ENCODE results near the gene MYT1. TPM values are rescaled to one million over a fixed set of nuclear protein-coding genes. Genes with fewer than 3 reads are reported as not detected.

MYT1 gene
- total RNA-seq, 1 experiment from 2014 or later: 4.1 TPM

DNA sequence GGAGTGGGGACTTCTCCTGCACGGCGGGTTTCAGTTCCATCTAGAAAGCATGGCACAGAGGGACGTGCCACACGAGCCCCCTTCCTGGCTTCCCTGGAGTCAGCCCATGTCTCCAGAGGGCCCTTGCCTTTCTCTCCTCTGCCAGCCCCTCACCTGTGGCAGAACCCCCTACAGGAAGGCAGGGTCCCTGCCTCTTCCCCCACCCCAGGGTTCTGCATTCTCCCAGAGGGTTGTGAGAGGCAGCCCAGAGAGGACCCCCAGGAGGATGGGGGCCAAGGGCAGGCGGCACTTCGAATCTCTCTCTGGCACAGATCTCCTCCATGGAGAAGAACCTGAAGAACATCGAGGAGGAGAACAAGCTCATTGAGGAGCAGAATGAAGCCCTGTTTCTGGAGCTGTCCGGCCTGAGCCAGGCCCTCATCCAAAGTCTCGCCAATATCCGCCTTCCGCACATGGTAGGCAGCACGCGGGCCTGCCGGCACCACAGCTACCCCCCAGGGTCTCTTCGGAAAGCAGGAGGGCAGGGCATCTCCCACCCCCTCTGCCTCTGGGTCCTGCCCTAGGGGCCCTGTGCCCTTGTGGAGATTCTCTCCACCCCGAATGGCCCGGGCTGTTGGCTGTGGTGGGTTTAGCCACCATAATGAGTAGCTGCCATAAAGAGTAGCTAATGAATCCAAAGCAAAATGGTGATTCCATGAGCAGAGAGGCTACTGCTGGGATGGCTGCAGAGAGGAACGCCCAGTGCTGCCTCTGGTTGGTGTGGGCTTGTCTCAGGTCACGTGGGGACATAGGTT is 75.4 kb downstream of the MYT1 start:
- Histone ChIP-seq H3K27ac (ENCODE audit: low read length) (no peak overlapping the region), H3K36me3 (ENCODE audit: insufficient read depth, low read length) (no peaks in the 10 kb centered on the region), H4K20me1 (ENCODE audit: insufficient read depth, low read depth, low read length) (no peaks in the 10 kb centered on the region), H3K27me3 (ENCODE audit: low read length) (no peaks in the 10 kb centered on the region), H2AFZ (ENCODE audit: low read length) (no peak overlapping the region), H3K4me1 (ENCODE audit: low read length) (no peaks in the 10 kb centered on the region), H3K4me2 (ENCODE audit: low read depth, low read length, poor library complexity, severe bottlenecking) (no peak overlapping the region), H3K9me3 (ENCODE audit: low read length) (no peaks in the 10 kb centered on the region), H3K4me3 (ENCODE audit: low read length) (no peak overlapping the region), H3K9ac (ENCODE audit: low read length) (no peak overlapping the region), H3K79me2 (ENCODE audit: low read length) (no peaks in the 10 kb centered on the region), H3K9me2 (replicated peaks; ENCODE audit: insufficient read depth, low read length) (no peaks in the 10 kb centered on the region)
- no peak for DNase-seq

DNA sequence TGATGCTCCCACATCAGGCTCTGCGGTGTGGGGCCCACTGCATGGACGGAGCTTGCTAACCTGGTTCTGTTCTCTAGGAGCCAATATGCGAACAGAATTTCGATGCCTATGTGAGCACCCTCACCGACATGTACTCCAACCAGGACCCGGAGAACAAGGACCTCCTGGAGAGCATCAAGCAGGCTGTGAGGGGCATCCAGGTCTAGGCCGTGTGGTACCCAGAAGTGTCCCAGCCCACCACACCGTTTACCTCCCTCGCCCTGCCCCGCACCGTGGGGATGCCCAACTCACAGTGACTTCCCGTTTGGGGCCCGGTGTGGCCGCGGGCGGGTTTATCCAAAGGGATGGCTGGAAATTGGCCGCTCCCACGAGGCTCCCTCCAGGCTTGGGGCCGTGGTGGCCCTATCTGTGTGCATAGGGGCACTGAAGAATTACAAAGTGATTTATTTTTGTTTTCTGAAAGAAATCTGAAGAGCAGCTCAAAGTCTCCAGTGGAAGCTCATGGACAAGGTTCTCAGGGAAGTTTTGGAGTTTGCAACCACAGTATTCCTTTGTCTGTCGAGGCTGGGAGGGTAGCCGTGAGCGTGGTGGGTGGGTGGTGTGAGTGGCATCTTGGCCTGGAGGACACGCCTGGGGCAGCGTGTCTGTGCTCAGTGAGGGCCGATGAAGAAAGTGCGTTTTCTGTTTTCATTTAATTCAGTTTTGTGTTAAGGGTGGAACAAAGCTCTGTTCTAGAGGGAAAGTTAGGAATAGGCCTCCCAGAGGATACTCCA is 76.2 kb downstream of the MYT1 start:
- no peak overlapping the region for H3K27ac ChIP-seq (ENCODE audit: low read length)
- H3K4me1 ChIP-seq (ENCODE audit: low read length): no peaks in the 10 kb centered on the region
- no peak overlapping the region for H3K4me3 ChIP-seq (ENCODE audit: low read length)
- no peaks in the 10 kb centered on the region for H3K9me3 ChIP-seq (ENCODE audit: low read length)
- no peaks in the 10 kb centered on the region for H3K36me3 ChIP-seq (ENCODE audit: insufficient read depth, low read length)
- H3K27me3 ChIP-seq (ENCODE audit: low read length): no peaks in the 10 kb centered on the region
- H3K4me2 ChIP-seq (ENCODE audit: low read depth, low read length, poor library complexity, severe bottlenecking): no peak overlapping the region
- no peaks in the 10 kb centered on the region for H4K20me1 ChIP-seq (ENCODE audit: insufficient read depth, low read depth, low read length)
- H3K79me2 ChIP-seq (ENCODE audit: low read length): no peaks in the 10 kb centered on the region
- H3K9ac ChIP-seq (ENCODE audit: low read length): no peak overlapping the region
- no peaks in the 10 kb centered on the region for H3K9me2 ChIP-seq (replicated peaks; ENCODE audit: insufficient read depth, low read length)
- DNase-seq: no peak
- no peak overlapping the region for H2AFZ ChIP-seq (ENCODE audit: low read length)

DNA sequence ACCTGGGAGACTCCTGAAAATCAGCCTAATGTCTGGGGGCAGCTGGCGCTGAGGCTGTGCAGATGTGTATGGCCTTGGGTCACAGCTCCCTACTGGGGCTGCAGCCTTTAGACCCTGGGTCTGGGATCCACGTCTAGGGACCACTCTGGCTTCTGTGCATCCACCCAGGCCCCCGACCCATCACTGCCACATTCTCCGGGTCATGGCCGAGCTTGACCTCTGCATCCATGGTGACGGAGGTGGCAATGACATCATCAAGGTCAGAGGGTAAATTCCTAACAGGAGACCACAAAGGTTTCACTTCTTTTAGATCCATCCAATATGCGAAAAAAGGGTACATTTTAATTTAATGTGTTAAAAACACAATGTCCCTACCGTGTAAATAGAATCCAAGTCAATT is 76.8 kb downstream of the MYT1 start:
- H3K4me2 ChIP-seq (ENCODE audit: low read depth, low read length, poor library complexity, severe bottlenecking): no peak overlapping the region

DNA sequence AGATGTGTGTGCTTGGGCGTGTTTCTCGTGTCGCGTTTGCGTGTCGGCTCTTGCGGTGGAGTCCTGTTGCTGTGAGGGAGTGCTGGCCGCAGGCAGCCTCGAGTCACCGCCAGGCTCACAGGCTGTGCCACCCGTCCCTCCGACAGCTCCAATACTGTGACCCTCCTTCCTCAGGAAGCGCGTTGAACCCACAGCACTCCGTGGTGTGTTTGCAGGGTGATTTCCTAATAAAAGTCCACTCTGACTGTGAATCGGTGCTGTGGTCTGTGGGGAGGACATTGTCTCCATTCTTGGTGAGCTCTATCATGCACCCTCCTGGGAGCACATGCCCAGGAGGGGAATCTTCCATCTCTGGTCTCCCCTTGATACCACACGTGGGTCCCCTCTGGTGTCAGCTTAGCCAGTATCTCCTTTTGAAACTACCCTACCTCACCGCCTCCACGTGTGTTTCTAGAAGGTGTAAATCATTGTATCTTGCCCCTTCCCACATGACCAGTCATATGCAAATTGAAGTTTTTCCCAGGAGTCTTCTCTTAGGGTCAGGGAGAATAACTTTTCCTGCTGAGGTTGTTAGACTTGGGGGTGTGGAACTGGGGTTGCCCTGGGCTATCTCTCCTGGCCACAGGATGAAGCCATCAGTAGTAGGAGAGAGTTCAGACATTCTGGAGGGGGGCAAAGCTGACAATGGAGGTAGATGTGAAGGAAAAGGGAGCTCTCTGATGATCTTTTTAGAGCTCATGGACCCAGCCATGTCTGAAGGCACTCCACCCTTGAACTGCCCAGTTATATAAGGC is 77.9 kb downstream of the MYT1 start:
- H3K9me3 ChIP-seq (ENCODE audit: low read length): no peaks in the 10 kb centered on the region
- H4K20me1 ChIP-seq (ENCODE audit: insufficient read depth, low read depth, low read length): no peaks in the 10 kb centered on the region
- no peak for DNase-seq
- H3K4me1 ChIP-seq (ENCODE audit: low read length): no peaks in the 10 kb centered on the region
- H3K4me2 ChIP-seq (ENCODE audit: low read depth, low read length, poor library complexity, severe bottlenecking): no peak overlapping the region
- no peaks in the 10 kb centered on the region for H3K36me3 ChIP-seq (ENCODE audit: insufficient read depth, low read length)
- no peaks in the 10 kb centered on the region for H3K79me2 ChIP-seq (ENCODE audit: low read length)
- H3K27ac ChIP-seq (ENCODE audit: low read length): no peak overlapping the region
- no peak overlapping the region for H2AFZ ChIP-seq (ENCODE audit: low read length)
- H3K27me3 ChIP-seq (ENCODE audit: low read length): no peaks in the 10 kb centered on the region
- no peaks in the 10 kb centered on the region for H3K9me2 ChIP-seq (replicated peaks; ENCODE audit: insufficient read depth, low read length)
- no peak overlapping the region for H3K9ac ChIP-seq (ENCODE audit: low read length)
- no peak overlapping the region for H3K4me3 ChIP-seq (ENCODE audit: low read length)

More for the DNA sequence above, 76.8 kb downstream of the MYT1 start:
- H3K9me2 ChIP-seq (replicated peaks; ENCODE audit: insufficient read depth, low read length): no peaks in the 10 kb centered on the region
- no peak overlapping the region for H2AFZ ChIP-seq (ENCODE audit: low read length)
- no peak overlapping the region for H3K27ac ChIP-seq (ENCODE audit: low read length)
- H3K27me3 ChIP-seq (ENCODE audit: low read length): no peaks in the 10 kb centered on the region
- H3K9ac ChIP-seq (ENCODE audit: low read length): no peak overlapping the region
- no peak for DNase-seq
- no peaks in the 10 kb centered on the region for H3K4me1 ChIP-seq (ENCODE audit: low read length)
- no peaks in the 10 kb centered on the region for H3K36me3 ChIP-seq (ENCODE audit: insufficient read depth, low read length)
- no peaks in the 10 kb centered on the region for H3K79me2 ChIP-seq (ENCODE audit: low read length)
- H3K4me3 ChIP-seq (ENCODE audit: low read length): no peak overlapping the region
- no peaks in the 10 kb centered on the region for H4K20me1 ChIP-seq (ENCODE audit: insufficient read depth, low read depth, low read length)
- H3K9me3 ChIP-seq (ENCODE audit: low read length): no peaks in the 10 kb centered on the region

DNA sequence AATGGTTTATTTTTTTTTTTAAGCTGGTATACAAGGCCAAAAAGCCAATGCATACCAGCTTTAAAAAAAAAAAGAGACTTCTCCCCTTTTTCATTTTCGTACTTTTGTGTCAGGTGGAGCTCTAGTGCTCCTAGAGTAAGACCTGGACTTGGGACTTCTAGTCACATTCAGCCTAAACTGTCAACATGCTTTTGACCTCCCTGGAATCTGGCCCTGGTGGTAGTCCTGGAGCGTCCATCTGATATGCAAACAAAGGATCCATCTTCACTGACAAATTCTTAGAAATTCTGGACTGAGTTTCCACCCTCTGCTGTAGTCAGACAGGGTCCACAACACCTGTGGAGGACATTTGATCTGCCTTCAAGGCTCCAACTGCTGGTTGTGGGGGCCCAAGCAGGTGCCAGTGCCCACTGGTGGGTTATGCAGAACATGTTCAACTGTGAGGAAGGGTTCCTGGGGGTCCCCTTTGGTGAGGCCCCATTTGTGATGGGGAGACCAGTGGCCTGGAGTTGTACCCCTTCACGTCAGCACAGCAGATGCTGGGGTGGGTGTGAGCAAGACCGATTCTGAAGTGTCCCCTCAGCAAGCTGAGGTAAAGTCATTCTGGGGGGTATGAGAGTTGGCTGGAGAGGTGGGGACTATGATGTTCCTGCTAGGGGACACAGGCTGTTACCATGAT is 78.7 kb downstream of the MYT1 start:
- Histone ChIP-seq H3K9me3 (ENCODE audit: low read length) (no peaks in the 10 kb centered on the region), H3K4me1 (ENCODE audit: low read length) (peaks cover 4% of the 10 kb centered on the region; the same call in 1 of the 2 replicates), H3K9me2 (replicated peaks; ENCODE audit: insufficient read depth, low read length) (no peaks in the 10 kb centered on the region), H3K9ac (ENCODE audit: low read length) (no peak overlapping the region), H3K27me3 (ENCODE audit: low read length) (no peaks in the 10 kb centered on the region), H3K79me2 (ENCODE audit: low read length) (no peaks in the 10 kb centered on the region), H3K4me3 (ENCODE audit: low read length) (no peak overlapping the region), H4K20me1 (ENCODE audit: insufficient read depth, low read depth, low read length) (no peaks in the 10 kb centered on the region), H2AFZ (ENCODE audit: low read length) (no peak overlapping the region), H3K36me3 (ENCODE audit: insufficient read depth, low read length) (no peaks in the 10 kb centered on the region), H3K4me2 (ENCODE audit: low read depth, low read length, poor library complexity, severe bottlenecking) (no peak overlapping the region), H3K27ac (ENCODE audit: low read length) (no peak overlapping the region)
- DNase-seq: no peak

DNA sequence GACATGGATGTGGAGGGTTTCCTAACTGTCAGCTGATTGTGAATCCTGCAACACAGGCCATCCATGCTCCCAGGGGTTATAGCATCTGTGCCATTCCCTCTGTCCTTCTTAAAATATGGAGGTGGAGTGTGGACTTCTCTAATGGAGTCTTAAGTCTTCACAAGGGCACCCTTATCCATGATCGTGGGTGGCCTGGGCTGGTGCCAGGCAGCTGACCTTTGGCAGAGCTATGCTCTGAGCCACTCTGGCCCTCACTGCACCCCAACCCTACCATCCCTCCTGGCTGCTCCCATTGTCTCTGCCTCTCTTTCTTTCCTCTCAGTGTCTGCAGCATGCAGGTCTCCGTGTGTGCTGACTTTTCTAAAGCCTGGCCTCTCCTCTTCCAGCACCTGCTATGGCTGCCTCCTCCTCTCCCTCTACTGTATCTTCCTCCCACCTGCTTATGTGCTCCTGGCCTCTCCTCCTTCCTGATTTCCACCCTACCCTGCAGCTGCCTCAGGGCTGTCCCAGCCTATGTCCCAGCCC is 80.1 kb downstream of the MYT1 start:
- Histone ChIP-seq H3K4me1 (ENCODE audit: low read length) (peaks cover 4% of the 10 kb centered on the region; the same call in 1 of the 2 replicates), H3K27ac (ENCODE audit: low read length) (no peak overlapping the region), H2AFZ (ENCODE audit: low read length) (no peak overlapping the region), H3K4me3 (ENCODE audit: low read length) (no peak overlapping the region), H3K36me3 (ENCODE audit: insufficient read depth, low read length) (no peaks in the 10 kb centered on the region), H4K20me1 (ENCODE audit: insufficient read depth, low read depth, low read length) (no peaks in the 10 kb centered on the region), H3K4me2 (ENCODE audit: low read depth, low read length, poor library complexity, severe bottlenecking) (no peak overlapping the region), H3K79me2 (ENCODE audit: low read length) (no peaks in the 10 kb centered on the region), H3K9me2 (replicated peaks; ENCODE audit: insufficient read depth, low read length) (no peaks in the 10 kb centered on the region), H3K27me3 (ENCODE audit: low read length) (no peaks in the 10 kb centered on the region), H3K9ac (ENCODE audit: low read length) (no peak overlapping the region), H3K9me3 (ENCODE audit: low read length) (no peaks in the 10 kb centered on the region)
- no peak for DNase-seq

DNA sequence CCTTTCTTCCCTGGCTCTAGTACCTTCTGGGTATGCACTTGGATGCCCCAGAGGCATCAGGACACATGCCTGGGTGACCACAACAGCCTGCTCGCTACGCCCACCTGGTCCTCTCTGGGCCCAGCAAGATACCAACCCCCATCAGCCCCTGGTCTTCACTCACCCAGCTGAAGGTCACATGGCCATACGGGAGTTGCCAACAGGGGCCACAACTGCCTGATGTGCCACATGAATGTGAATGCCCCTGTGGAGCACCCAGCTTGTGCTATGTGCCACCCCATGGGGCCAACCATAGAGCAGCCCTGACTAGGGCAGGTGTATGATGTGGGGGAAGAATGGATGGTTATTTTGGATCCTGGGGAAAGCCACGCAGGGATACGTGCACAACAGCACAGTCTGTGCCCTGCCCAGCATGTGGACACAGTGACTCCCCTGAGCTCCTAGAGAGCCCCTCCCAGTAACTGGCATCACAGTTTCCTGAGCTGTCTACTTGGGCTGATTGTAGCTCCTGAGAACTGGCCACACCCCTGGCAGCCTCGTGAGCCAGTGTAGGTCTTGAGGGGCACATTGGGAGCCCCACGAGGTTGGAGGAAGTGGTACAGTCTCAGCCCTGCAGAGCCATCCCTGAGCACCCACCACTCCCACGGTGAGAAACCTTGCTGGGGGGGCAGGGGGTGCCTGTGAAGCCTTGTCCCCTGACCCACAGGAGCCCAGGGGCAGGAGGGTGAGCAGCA is 80.8 kb downstream of the MYT1 start:
- Histone ChIP-seq H3K4me2 (ENCODE audit: low read depth, low read length, poor library complexity, severe bottlenecking) (no peak overlapping the region), H3K27me3 (ENCODE audit: low read length) (no peaks in the 10 kb centered on the region), H3K36me3 (ENCODE audit: insufficient read depth, low read length) (no peaks in the 10 kb centered on the region), H3K9me2 (replicated peaks; ENCODE audit: insufficient read depth, low read length) (no peaks in the 10 kb centered on the region), H3K9ac (ENCODE audit: low read length) (no peak overlapping the region), H3K27ac (ENCODE audit: low read length) (no peak overlapping the region), H2AFZ (ENCODE audit: low read length) (no peak overlapping the region), H3K4me3 (ENCODE audit: low read length) (no peak overlapping the region), H3K79me2 (ENCODE audit: low read length) (no peaks in the 10 kb centered on the region), H3K4me1 (ENCODE audit: low read length) (peaks cover 4% of the 10 kb centered on the region; the same call in 1 of the 2 replicates), H3K9me3 (ENCODE audit: low read length) (no peaks in the 10 kb centered on the region), H4K20me1 (ENCODE audit: insufficient read depth, low read depth, low read length) (no peaks in the 10 kb centered on the region)
- DNase-seq: no peak
